Brain microvascular endothelial cell (primary cell): ENCODE measurements around the gene IL25.
"Not testable (repeated sequence)": the region's sequence is repeated elsewhere in the genome, so short reads cannot be mapped to it uniquely, and the experiment has no call there.

Experiments used
- DNase-seq: peaks from one replicate; pipeline ENCODE4 v3.0.0-alpha.2; 2020
- H3K27ac ChIP-seq: fragments of 250-450 bp; sonication (Bioruptor Pico); 2 replicates; pipeline ENCODE4 v1.5.1; 2020; ENCODE audit warnings: mild to moderate bottlenecking, moderate library complexity
- H3K27me3 ChIP-seq: fragments of 250-450 bp; sonication (Bioruptor Pico); replicated peaks from 2 replicates; pipeline ENCODE4 v1.5.1; 2020; ENCODE audit warnings: mild to moderate bottlenecking
- H3K36me3 ChIP-seq: fragments of 250-450 bp; sonication (Bioruptor Pico); replicated peaks from 2 replicates; pipeline ENCODE4 v1.5.1; 2020; ENCODE audit warnings: mild to moderate bottlenecking
- H3K4me3 ChIP-seq: 2 replicates; pipeline ENCODE4 v1.5.1; 2011; ENCODE audit warnings: low read depth, mild to moderate bottlenecking, control low read depth, low read length, moderate library complexity
- in situ Hi-C: cut with HindIII; loops from 2 replicates; pipeline ENCODE4 v1.10.0; 2017; ENCODE audit warnings: low sequenced_read_pairs, low pct_ligation_motif_present
- TF ChIP-seq, protein P1 (sequence below): IDR thresholded peaks from 2 replicates; pipeline ENCODE4 v1.5.1; 2011; ENCODE audit warnings: low read depth, mild to moderate bottlenecking, moderate library complexity, low read length, control low read depth, inconsistent platforms; ENCODE audit errors: missing control alignments

Gene IL25

GRCh38 chr14:23396781-23397407, 24.3 kb downstream of the IL25 start:
- in situ Hi-C loops, result no loop called here

GRCh38 chr14:23398348-23398747, 25.7 kb downstream of the IL25 start:
- Histone ChIP-seq H3K27me3 (no peaks in the 10 kb centered on the region), H3K4me3 (no peak overlapping the region), H3K36me3 (no peaks in the 10 kb centered on the region), H3K27ac (no peak overlapping the region)
- TF ChIP-seq, protein P1, sequence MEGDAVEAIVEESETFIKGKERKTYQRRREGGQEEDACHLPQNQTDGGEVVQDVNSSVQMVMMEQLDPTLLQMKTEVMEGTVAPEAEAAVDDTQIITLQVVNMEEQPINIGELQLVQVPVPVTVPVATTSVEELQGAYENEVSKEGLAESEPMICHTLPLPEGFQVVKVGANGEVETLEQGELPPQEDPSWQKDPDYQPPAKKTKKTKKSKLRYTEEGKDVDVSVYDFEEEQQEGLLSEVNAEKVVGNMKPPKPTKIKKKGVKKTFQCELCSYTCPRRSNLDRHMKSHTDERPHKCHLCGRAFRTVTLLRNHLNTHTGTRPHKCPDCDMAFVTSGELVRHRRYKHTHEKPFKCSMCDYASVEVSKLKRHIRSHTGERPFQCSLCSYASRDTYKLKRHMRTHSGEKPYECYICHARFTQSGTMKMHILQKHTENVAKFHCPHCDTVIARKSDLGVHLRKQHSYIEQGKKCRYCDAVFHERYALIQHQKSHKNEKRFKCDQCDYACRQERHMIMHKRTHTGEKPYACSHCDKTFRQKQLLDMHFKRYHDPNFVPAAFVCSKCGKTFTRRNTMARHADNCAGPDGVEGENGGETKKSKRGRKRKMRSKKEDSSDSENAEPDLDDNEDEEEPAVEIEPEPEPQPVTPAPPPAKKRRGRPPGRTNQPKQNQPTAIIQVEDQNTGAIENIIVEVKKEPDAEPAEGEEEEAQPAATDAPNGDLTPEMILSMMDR, result no peak
- in situ Hi-C loops, result no loop called here
- DNase-seq, result no peak

More at GRCh38 chr14:23396781-23397407, 24.3 kb downstream of the IL25 start:
- Histone ChIP-seq H3K27ac (no peak overlapping the region), H3K27me3 (no peaks in the 10 kb centered on the region), H3K4me3 (no peak overlapping the region), H3K36me3 (no peaks in the 10 kb centered on the region)
- TF ChIP-seq, protein P1, result no peak
- DNase-seq, result no peak

DNA sequence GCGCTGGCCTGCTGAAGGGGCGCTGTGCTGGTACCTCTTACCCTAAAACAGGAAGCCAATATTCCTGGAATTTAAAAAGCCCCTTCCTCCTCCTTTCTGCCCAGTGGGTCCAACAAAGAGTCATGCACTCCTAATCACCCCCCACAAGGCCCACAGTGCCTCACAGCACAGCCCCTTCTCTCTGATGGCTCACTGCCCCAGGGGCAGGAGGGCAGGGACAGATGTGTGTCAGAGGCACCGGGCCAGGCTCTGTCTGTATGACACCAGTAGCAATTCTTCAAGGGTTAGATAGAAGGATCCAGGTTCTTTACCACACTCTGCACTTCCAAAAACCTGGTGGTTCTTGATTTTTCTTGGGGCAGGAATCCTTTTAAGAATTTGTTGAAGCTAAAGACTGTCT, 26.5 kb downstream of the IL25 start:
- Histone ChIP-seq H3K27ac (no peak overlapping the region), H3K36me3 (no peaks in the 10 kb centered on the region), H3K27me3 (no peaks in the 10 kb centered on the region), H3K4me3 (no peak overlapping the region)
- in situ Hi-C loops, result no loop called here
- TF ChIP-seq, protein P1, result no peak
- DNase-seq, result no peak

DNA sequence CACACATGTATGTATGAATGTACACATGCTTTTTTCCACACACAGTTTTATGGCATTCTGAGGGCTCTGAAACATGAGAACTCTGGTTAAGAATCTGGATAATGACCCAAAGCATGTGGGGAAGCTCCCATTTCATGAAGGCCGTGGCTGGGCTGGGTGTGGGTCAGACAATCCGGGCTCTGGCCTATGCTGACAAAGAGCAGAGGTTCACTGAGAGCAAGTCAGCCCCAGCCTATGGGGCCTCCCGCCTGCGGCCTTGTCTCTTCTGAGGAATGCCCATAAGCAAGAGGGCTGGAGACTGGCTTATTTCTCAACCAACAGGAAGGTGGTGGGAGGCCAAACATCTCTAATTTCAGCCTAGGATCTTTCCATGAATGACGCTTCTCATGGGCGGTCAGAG, 27.0 kb downstream of the IL25 start:
- DNase-seq, result no peak
- H3K27ac ChIP-seq, result no peak overlapping the region
- no peak overlapping the region for H3K4me3 ChIP-seq
- H3K27me3 ChIP-seq, result no peaks in the 10 kb centered on the region
- TF ChIP-seq, protein P1, result no peak
- in situ Hi-C loops, result no loop called here
- H3K36me3 ChIP-seq, result no peaks in the 10 kb centered on the region

GRCh38 chr14:23400496-23401149, 28.0 kb downstream of the IL25 start:
- H3K27ac ChIP-seq, H3K4me3 ChIP-seq, H3K27me3 ChIP-seq, DNase-seq, in situ Hi-C loops, H3K36me3 ChIP-seq: not testable (repeated sequence)

GRCh38 chr14:23401291-23401690, 28.7 kb downstream of the IL25 start:
- in situ Hi-C loops, result no loop called here
- Histone ChIP-seq H3K27me3 (no peaks in the 10 kb centered on the region), H3K27ac (no peak overlapping the region), H3K36me3 (no peaks in the 10 kb centered on the region), H3K4me3 (no peak overlapping the region)
- TF ChIP-seq, protein P1, result no peak
- no peak for DNase-seq
